ENCODE results near the gene AUTS2.
"Not testable (repeated sequence)": the region's sequence is repeated elsewhere in the genome, so short reads cannot be mapped to it uniquely, and the experiment has no call there.

GRCh38 chr7:70648499-70648861 is 1050.2 kb downstream of the AUTS2 start:
- not testable (repeated sequence) for TF ChIP-seq CTCF, POLR2A (IDR thresholded peaks at IDR 0.05)
